ENCODE results near the gene SLIT1.

DNA sequence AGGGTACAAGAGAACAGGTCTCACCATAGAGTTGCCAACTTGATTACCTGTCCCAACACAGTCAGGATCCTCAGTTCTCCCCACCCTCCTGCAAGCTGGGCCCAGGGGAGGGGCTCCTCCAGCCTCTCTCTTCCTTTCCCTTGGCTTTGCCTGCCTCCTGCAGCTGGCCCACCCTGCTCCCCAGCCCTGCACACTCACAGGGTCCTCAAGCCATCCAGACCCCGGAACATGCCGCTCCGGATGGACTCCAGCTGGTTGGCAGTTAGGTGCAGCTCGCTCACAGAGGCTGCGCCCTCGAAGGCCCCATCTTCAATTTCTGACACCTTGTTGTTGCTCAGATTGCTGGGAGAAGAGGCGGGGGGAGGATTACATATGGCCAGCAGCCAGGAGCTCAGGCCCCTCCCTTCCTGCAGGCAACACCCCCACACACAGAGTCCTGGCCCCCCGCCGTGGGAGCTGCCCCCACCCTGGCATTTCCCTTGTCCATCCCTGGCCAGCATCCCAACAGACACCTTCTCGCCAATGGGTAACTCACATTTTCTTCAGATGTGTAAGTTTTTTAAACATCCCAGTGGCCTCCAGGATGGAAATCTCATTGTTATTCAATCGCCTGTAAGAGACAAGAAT is 139.2 kb downstream of the SLIT1 start:
- TF ChIP-seq TAF1 (IDR thresholded peaks at IDR 0.05; ENCODE audit: borderline replicate concordance, insufficient read depth, low read length): no peak
- TF ChIP-seq REST (IDR thresholded peaks at IDR 0.05; ENCODE audit: insufficient read depth in 1 of 2, low read depth in 2 of 2, low read length in 2 of 2): no peak
- no peak for TF ChIP-seq POLR2AphosphoS5 (IDR thresholded peaks at IDR 0.05; ENCODE audit: low read depth, low read length)
- no peak for TF ChIP-seq FOXP2 (optimal IDR thresholded peaks at IDR 0.05; ENCODE audit: borderline replicate concordance, extremely low read depth, extremely low read length, insufficient read depth)
- TF ChIP-seq SIN3A (IDR thresholded peaks at IDR 0.05; ENCODE audit: borderline replicate concordance, insufficient read depth, low read length): no peak
